VCaP (cell line): Measurements from ENCODE around the gene CACNA1D.

Experiments used
- H3K27ac ChIP-seq: fragments of 450-650 bp; 2 replicates; pipeline ENCODE4 v1.5.1; 2017
- TF ChIP-seq, protein P1 (sequence below): fragments of 450-650 bp; conservative IDR thresholded peaks from 2 replicates; pipeline ENCODE4 v1.5.1; 2017; ENCODE audit warnings: mild to moderate bottlenecking, moderate library complexity

CACNA1D gene

DNA sequence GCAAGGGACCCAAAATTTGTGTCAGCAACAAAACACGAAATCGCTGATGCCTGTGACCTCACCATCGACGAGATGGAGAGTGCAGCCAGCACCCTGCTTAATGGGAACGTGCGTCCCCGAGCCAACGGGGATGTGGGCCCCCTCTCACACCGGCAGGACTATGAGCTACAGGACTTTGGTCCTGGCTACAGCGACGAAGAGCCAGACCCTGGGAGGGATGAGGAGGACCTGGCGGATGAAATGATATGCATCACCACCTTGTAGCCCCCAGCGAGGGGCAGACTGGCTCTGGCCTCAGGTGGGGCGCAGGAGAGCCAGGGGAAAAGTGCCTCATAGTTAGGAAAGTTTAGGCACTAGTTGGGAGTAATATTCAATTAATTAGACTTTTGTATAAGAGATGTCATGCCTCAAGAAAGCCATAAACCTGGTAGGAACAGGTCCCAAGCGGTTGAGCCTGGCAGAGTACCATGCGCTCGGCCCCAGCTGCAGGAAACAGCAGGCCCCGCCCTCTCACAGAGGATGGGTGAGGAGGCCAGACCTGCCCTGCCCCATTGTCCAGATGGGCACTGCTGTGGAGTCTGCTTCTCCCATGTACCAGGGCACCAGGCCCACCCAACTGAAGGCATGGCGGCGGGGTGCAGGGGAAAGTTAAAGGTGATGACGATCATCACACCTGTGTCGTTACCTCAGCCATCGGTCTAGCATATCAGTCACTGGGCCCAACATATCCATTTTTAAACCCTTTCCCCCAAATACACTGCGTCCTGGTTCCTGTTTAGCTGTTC, 316.9 kb downstream of the CACNA1D start:
- H3K27ac ChIP-seq: no peak overlapping the region
- TF ChIP-seq, protein P1, sequence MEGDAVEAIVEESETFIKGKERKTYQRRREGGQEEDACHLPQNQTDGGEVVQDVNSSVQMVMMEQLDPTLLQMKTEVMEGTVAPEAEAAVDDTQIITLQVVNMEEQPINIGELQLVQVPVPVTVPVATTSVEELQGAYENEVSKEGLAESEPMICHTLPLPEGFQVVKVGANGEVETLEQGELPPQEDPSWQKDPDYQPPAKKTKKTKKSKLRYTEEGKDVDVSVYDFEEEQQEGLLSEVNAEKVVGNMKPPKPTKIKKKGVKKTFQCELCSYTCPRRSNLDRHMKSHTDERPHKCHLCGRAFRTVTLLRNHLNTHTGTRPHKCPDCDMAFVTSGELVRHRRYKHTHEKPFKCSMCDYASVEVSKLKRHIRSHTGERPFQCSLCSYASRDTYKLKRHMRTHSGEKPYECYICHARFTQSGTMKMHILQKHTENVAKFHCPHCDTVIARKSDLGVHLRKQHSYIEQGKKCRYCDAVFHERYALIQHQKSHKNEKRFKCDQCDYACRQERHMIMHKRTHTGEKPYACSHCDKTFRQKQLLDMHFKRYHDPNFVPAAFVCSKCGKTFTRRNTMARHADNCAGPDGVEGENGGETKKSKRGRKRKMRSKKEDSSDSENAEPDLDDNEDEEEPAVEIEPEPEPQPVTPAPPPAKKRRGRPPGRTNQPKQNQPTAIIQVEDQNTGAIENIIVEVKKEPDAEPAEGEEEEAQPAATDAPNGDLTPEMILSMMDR: no peak

DNA sequence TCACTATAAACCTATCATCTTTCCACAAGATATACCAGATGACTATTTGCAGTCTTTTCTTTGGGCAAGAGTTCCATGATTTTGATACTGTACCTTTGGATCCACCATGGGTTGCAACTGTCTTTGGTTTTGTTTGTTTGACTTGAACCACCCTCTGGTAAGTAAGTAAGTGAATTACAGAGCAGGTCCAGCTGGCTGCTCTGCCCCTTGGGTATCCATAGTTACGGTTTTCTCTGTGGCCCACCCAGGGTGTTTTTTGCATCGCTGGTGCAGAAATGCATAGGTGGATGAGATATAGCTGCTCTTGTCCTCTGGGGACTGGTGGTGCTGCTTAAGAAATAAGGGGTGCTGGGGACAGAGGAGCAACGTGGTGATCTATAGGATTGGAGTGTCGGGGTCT, 318.0 kb downstream of the CACNA1D start:
- no peak overlapping the region for H3K27ac ChIP-seq
- TF ChIP-seq, protein P1: no peak; the same call in 1 of the 2 replicates

DNA sequence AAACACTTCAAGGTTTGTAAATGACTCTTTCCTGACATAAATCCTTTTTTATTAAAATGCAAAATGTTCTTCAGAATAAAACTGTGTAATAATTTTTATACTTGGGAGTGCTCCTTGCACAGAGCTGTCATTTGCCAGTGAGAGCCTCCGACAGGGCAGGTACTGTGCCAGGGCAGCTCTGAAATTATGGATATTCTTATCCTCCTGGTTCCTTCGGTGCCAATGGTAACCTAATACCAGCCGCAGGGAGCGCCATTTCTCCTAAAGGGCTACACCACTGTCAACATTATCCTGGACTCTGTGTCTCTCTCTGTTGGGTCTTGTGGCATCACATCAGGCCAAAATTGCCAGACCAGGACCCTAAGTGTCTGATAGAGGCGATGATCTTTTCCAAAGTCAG, 318.8 kb downstream of the CACNA1D start:
- no peak overlapping the region for H3K27ac ChIP-seq
- TF ChIP-seq, protein P1: no peak

DNA sequence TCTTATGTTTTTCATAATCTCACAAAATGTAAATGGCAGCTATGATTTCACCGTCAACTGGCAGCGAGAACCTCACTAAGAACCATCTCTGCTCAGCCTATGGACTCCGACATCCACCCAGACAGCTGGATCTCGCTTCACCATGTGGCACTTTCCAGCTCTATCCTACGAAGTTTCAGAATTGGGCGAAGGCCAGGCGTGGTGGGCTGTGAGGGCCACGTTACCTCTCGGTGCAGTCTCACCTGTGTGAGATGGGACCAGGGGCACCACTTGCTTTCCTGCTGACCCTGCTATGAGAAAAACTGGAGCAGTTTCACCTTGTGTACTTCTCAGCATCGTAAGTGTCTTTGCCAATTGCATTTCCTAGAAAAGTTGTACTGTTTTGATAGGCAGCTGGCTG, 319.5 kb downstream of the CACNA1D start:
- TF ChIP-seq, protein P1: no peak
- no peak overlapping the region for H3K27ac ChIP-seq

DNA sequence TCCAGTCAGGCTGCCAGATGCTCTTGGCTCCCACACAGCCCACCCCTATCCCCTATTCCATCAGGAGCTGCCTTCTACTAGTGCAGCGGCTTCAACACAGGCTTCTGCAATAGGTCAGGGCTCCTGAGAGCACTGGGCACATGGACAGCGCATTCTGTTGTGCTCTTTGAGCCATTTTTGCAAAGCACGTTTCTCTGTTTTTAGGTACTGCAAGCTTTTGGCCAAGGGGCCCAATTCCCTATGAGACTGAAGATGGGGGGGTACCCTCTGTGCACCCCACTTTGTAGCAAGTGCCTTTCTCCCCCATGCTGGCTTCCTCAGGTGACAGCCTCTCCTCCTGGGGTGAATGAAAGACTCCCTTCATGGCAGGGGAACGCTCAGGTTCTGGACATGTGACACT, 320.7 kb downstream of the CACNA1D start:
- H3K27ac ChIP-seq: no peak overlapping the region
- TF ChIP-seq, protein P1: no peak

DNA sequence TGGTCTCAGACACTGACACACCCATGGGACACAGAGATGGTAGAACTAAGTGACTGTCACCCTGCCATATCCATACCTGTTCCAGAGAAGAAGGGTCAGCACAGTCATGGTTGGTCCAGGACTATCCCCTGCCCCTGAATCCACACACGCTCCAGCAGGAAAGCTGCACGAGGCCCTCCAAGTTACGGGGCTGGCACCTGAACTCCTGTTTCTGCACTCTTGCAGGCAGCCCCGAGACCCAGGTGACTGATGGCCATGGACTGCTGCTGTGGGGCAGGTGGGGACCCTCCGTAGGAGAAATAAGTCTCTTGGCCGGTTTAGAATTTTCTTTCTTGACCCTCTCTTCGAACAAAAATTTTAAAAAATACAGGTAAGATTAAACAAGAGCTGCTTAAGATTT, 321.2 kb downstream of the CACNA1D start:
- H3K27ac ChIP-seq: no peak overlapping the region
- TF ChIP-seq, protein P1: no peak

DNA sequence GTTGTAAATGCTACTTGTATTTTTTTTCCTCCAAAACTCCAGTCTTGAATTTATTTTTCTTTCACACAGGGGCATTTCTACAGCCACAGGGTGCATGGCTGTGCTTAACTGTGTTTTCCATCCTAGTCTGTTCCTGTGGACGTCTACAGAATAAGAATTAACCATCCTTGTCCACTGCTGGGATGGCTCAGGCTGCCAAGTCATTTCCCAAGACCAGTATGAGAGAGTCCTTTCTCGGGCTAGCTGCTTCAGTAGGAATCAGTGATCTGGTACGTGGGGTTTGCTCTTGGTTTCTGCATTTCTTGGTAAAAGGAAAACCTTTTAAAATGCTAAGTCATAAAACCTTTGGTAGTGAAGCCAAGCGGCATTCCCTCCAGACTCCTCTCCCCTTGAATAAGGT, 322.0 kb downstream of the CACNA1D start:
- TF ChIP-seq, protein P1: no peak
- H3K27ac ChIP-seq: no peak overlapping the region
